Measurements from ENCODE around the gene RPRD1B. TPM values are rescaled to one million over a fixed set of nuclear protein-coding genes. Genes with fewer than 3 reads are reported as not detected.

Gene RPRD1B
- total and polyA plus RNA-seq, 4 donors, result 5.8 to 34.3 (median 29.4) TPM

DNA sequence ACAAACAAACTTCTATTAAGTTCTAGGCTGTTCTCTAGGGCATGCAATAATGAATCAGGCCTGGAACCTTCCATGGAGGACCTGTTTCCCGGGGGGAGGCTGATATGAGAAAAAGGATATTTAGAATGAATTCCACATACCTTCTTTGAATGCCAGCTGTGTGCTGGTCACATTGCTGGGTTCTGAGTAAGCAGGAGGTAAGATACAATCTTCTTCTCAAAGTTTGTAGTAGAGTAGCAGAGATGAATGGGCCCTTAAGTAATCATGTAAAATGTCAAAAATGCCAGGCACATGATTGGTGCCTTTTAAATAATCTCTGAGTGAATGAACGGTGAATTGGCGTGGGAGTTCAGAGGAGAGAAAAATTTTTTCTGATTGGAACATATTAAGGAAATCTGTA, 84.1 kb downstream of the RPRD1B start:
- 92% methylated on average over 3 of the region's 3 CpGs for WGBS
- no peak overlapping the region for H3K4me3 ChIP-seq (ENCODE audit: low read depth in 1 of 3, low read length in 3 of 3)
- no peak overlapping the region for H3K9ac ChIP-seq (ENCODE audit: low read depth in 1 of 2, low read length in 2 of 2)
- no peaks in the 10 kb centered on the region for H3K27me3 ChIP-seq (ENCODE audit: control insufficient read depth in 4 of 4, insufficient read depth in 4 of 4, low read length in 3 of 4)
- H3K36me3 ChIP-seq (ENCODE audit: control insufficient read depth in 4 of 4, insufficient read depth in 3 of 4, low read depth in 1 of 4, low read length in 3 of 4), result no peaks in the 10 kb centered on the region
- DNase-seq (ENCODE audit: low spot score), result no peak
- H3K4me1 ChIP-seq (ENCODE audit: control insufficient read depth in 4 of 4, insufficient read depth in 4 of 4, low read length in 3 of 4), result no peaks in the 10 kb centered on the region
- no peaks in the 10 kb centered on the region for H3K9me3 ChIP-seq (ENCODE audit: control insufficient read depth in 4 of 4, low read length in 3 of 4)
- TF ChIP-seq RXRA (IDR thresholded peaks at IDR 0.05) (no peak), GABPA (IDR thresholded peaks at IDR 0.05 in 1 of 2, conservative IDR thresholded peaks at IDR 0.05 in 1 of 2) (no peak), RAD21 (IDR thresholded peaks at IDR 0.05) (no peak), FOXA2 (IDR thresholded peaks at IDR 0.05) (no peak), YY1 (IDR thresholded peaks at IDR 0.05) (no peak), SP1 (IDR thresholded peaks at IDR 0.05) (no peak), TAF1 (conservative IDR thresholded peaks at IDR 0.05) (no peak), FOXA1 (IDR thresholded peaks at IDR 0.05) (no peak), HNF4G (IDR thresholded peaks at IDR 0.05) (no peak), JUND (IDR thresholded peaks at IDR 0.05) (no peak), NR2F2 (IDR thresholded peaks at IDR 0.05) (no peak), HNF4A (conservative IDR thresholded peaks at IDR 0.05) (no peak)
- TF ChIP-seq, protein P1, sequence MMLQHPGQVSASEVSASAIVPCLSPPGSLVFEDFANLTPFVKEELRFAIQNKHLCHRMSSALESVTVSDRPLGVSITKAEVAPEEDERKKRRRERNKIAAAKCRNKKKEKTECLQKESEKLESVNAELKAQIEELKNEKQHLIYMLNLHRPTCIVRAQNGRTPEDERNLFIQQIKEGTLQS (IDR thresholded peaks at IDR 0.05), result no peak
- TF ChIP-seq, protein P2, sequence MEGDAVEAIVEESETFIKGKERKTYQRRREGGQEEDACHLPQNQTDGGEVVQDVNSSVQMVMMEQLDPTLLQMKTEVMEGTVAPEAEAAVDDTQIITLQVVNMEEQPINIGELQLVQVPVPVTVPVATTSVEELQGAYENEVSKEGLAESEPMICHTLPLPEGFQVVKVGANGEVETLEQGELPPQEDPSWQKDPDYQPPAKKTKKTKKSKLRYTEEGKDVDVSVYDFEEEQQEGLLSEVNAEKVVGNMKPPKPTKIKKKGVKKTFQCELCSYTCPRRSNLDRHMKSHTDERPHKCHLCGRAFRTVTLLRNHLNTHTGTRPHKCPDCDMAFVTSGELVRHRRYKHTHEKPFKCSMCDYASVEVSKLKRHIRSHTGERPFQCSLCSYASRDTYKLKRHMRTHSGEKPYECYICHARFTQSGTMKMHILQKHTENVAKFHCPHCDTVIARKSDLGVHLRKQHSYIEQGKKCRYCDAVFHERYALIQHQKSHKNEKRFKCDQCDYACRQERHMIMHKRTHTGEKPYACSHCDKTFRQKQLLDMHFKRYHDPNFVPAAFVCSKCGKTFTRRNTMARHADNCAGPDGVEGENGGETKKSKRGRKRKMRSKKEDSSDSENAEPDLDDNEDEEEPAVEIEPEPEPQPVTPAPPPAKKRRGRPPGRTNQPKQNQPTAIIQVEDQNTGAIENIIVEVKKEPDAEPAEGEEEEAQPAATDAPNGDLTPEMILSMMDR (IDR thresholded peaks at IDR 0.05; ENCODE audit: low read depth, low read length, missing input control), result no peak
- TF ChIP-seq, protein P3, sequence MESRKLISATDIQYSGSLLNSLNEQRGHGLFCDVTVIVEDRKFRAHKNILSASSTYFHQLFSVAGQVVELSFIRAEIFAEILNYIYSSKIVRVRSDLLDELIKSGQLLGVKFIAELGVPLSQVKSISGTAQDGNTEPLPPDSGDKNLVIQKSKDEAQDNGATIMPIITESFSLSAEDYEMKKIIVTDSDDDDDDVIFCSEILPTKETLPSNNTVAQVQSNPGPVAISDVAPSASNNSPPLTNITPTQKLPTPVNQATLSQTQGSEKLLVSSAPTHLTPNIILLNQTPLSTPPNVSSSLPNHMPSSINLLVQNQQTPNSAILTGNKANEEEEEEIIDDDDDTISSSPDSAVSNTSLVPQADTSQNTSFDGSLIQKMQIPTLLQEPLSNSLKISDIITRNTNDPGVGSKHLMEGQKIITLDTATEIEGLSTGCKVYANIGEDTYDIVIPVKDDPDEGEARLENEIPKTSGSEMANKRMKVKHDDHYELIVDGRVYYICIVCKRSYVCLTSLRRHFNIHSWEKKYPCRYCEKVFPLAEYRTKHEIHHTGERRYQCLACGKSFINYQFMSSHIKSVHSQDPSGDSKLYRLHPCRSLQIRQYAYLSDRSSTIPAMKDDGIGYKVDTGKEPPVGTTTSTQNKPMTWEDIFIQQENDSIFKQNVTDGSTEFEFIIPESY (IDR thresholded peaks at IDR 0.05), result no peak
- TF ChIP-seq, protein P4, sequence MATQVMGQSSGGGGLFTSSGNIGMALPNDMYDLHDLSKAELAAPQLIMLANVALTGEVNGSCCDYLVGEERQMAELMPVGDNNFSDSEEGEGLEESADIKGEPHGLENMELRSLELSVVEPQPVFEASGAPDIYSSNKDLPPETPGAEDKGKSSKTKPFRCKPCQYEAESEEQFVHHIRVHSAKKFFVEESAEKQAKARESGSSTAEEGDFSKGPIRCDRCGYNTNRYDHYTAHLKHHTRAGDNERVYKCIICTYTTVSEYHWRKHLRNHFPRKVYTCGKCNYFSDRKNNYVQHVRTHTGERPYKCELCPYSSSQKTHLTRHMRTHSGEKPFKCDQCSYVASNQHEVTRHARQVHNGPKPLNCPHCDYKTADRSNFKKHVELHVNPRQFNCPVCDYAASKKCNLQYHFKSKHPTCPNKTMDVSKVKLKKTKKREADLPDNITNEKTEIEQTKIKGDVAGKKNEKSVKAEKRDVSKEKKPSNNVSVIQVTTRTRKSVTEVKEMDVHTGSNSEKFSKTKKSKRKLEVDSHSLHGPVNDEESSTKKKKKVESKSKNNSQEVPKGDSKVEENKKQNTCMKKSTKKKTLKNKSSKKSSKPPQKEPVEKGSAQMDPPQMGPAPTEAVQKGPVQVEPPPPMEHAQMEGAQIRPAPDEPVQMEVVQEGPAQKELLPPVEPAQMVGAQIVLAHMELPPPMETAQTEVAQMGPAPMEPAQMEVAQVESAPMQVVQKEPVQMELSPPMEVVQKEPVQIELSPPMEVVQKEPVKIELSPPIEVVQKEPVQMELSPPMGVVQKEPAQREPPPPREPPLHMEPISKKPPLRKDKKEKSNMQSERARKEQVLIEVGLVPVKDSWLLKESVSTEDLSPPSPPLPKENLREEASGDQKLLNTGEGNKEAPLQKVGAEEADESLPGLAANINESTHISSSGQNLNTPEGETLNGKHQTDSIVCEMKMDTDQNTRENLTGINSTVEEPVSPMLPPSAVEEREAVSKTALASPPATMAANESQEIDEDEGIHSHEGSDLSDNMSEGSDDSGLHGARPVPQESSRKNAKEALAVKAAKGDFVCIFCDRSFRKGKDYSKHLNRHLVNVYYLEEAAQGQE (IDR thresholded peaks at IDR 0.05), result no peak
- TF ChIP-seq, protein P5, sequence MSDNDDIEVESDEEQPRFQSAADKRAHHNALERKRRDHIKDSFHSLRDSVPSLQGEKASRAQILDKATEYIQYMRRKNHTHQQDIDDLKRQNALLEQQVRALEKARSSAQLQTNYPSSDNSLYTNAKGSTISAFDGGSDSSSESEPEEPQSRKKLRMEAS (IDR thresholded peaks at IDR 0.05), result no peak
- H3K27ac ChIP-seq (ENCODE audit: low read depth in 1 of 2, low read length in 2 of 2), result no peak overlapping the region

DNA sequence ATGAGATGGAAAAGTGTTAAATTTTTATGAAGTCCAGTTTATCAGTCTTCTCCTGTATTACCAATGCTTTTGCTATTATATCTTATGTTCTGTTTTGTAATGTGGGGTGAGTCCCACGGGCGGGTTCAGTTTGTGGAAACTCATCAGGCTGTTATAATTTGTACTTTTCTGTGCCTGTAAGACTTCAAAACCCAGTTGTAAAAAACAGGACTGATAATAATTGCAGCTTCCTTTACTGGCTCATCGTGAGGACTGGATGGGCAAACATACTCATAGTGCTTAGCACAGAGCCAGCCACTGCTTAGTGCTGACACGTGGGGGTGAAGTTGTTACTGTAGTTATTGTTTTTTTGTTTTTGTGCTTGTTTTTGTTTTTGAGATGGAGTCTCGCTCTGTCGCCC, 85.9 kb downstream of the RPRD1B start:
- H3K27ac ChIP-seq (ENCODE audit: low read depth in 1 of 2, low read length in 2 of 2), result no peak overlapping the region
- H3K4me1 ChIP-seq (ENCODE audit: control insufficient read depth in 4 of 4, insufficient read depth in 4 of 4, low read length in 3 of 4), result peaks cover 0 to 4% (median 1%) of the 10 kb centered on the region in 4 donors
- DNase-seq (ENCODE audit: low spot score), result no peak
- no peaks in the 10 kb centered on the region for H3K9me3 ChIP-seq (ENCODE audit: control insufficient read depth in 4 of 4, low read length in 3 of 4)
- H3K36me3 ChIP-seq (ENCODE audit: control insufficient read depth in 4 of 4, insufficient read depth in 3 of 4, low read depth in 1 of 4, low read length in 3 of 4), result no peaks in the 10 kb centered on the region
- TF ChIP-seq, protein P3 (IDR thresholded peaks at IDR 0.05), result no peak
- TF ChIP-seq FOXA1 (IDR thresholded peaks at IDR 0.05), result no peak
- no peak for TF ChIP-seq EGR1 (IDR thresholded peaks at IDR 0.05; ENCODE audit: low read depth in 2 of 2)
- TF ChIP-seq SP1 (IDR thresholded peaks at IDR 0.05), result no peak
- H3K4me3 ChIP-seq (ENCODE audit: low read depth in 1 of 3, low read length in 3 of 3), result no peak overlapping the region
- WGBS, result 89% methylated on average over 6 of the region's 6 CpGs
- H3K9ac ChIP-seq (ENCODE audit: low read depth in 1 of 2, low read length in 2 of 2), result no peak overlapping the region
- no peaks in the 10 kb centered on the region for H3K27me3 ChIP-seq (ENCODE audit: control insufficient read depth in 4 of 4, insufficient read depth in 4 of 4, low read length in 3 of 4)
